Lower lobe of right lung (tissue), 2 donors: ENCODE results near the gene PCED1B. TPM values are rescaled to one million over a fixed set of nuclear protein-coding genes. Genes with fewer than 3 reads are reported as not detected.

Experiments used
- ATAC-seq, 2 donors: fragments of 200-7000 bp; cut with Tn5 transposase; one replicate each; pipeline ENCODE4 v1.9.1; 2020 to 2022; ENCODE audit warnings: mild to moderate bottlenecking in 2 of 2, moderate library complexity in 2 of 2
- DNase-seq: peaks from one replicate; pipeline ENCODE4 v3.0.0-alpha.2; 2020
- H3K27ac ChIP-seq: fragments of 200-600 bp; one replicate; pipeline ENCODE4 v1.8.0; 2022
- H3K27me3 ChIP-seq: fragments of 200-600 bp; one replicate; pipeline ENCODE4 v1.8.0; 2022; ENCODE audit warnings: low read depth
- H3K36me3 ChIP-seq: fragments of 200-600 bp; one replicate; pipeline ENCODE4 v1.8.0; 2022; ENCODE audit warnings: mild to moderate bottlenecking
- H3K4me1 ChIP-seq: fragments of 200-600 bp; one replicate; pipeline ENCODE4 v1.8.0; 2022
- H3K4me3 ChIP-seq: fragments of 200-600 bp; one replicate; pipeline ENCODE4 v1.8.0; 2022; ENCODE audit warnings: mild to moderate bottlenecking
- H3K9me3 ChIP-seq: fragments of 200-600 bp; one replicate; pipeline ENCODE4 v1.8.0; 2022
- intact Hi-C: fragments of 100-400 bp; cut with DNase I; formaldehyde crosslinking; loops from one replicate; pipeline ENCODE4 v1.11.0; 2022
- total RNA-seq: library from RNA; stranded (reverse); fragmentation: NEBNext Ultra II Directional; extraction: Animal tissue kit (Norgen Biotek cat#: 25700); gene quantifications from one replicate; pipeline ENCODE4 v1.2.1, GENCODE V29; 2021
- TF ChIP-seq, protein P1 (sequence below): fragments of 200-600 bp; IDR thresholded peaks from one replicate; pipeline ENCODE4 v1.8.0; 2022; ENCODE audit warnings: antibody characterized with exemption, mild to moderate bottlenecking
- donor health status: DM: no; HTN: yes; CAD: no; lungs with severe emphysema.

PCED1B gene
- total RNA-seq, 1 donor from 2014 or later: 13.4 TPM

- Histone ChIP-seq H3K4me3 (no peak overlapping the region), H3K4me1 (no peaks in the 10 kb centered on the region), H3K36me3 (no peaks in the 10 kb centered on the region), H3K27ac (no peak overlapping the region), H3K9me3 (no peaks in the 10 kb centered on the region), H3K27me3 (no peaks in the 10 kb centered on the region)
- ATAC-seq (no peak), DNase-seq (no peak)
- TF ChIP-seq, protein P1, sequence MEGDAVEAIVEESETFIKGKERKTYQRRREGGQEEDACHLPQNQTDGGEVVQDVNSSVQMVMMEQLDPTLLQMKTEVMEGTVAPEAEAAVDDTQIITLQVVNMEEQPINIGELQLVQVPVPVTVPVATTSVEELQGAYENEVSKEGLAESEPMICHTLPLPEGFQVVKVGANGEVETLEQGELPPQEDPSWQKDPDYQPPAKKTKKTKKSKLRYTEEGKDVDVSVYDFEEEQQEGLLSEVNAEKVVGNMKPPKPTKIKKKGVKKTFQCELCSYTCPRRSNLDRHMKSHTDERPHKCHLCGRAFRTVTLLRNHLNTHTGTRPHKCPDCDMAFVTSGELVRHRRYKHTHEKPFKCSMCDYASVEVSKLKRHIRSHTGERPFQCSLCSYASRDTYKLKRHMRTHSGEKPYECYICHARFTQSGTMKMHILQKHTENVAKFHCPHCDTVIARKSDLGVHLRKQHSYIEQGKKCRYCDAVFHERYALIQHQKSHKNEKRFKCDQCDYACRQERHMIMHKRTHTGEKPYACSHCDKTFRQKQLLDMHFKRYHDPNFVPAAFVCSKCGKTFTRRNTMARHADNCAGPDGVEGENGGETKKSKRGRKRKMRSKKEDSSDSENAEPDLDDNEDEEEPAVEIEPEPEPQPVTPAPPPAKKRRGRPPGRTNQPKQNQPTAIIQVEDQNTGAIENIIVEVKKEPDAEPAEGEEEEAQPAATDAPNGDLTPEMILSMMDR: no peak
- intact Hi-C loops: no loop called here
Measured at GRCh38 chr12:47270782-47271664, 191.6 kb downstream of the PCED1B start.

GRCh38 chr12:47271800-47272239, 192.4 kb downstream of the PCED1B start:
- no peak for ATAC-seq
- intact Hi-C loops: no loop called here
- H3K27ac ChIP-seq: no peak overlapping the region

DNA sequence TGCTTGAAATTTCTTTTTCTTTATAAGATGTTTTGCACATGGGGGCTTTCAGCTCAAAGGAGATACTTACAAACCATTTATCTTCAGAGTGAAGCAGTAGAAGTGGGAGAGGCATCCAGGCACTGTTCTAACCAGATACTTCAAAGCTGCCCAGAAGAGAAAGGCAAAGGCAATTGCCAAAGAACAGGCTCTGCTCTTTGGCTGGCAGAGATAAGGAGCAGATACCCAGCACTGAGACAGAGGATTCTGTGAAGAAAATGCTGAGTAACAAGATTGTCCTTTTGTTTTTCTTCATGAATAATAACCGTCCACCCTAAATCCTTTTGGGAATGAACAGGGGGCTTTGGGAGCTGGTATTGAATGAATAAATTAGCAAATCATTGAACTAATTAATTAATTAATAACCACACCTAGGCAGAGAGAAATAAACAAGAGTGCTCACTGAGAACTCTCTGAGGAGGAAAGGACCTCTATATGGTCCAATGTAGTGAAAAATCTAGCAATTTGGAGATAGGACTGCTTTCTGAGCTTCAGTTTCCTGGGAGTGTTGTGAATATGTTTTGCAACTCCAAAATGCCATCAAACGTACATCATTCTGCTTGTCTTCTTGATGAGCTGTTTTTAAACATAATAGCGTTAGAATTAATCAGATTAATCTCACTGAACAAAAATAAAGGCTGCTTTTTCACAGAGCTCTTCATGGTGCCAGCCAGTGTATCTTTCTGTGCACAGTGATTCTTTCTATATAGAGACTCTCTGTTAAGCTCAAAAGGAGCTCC, 193.2 kb downstream of the PCED1B start:
- Histone ChIP-seq H3K27me3 (no peaks in the 10 kb centered on the region), H3K4me3 (no peak overlapping the region), H3K9me3 (no peaks in the 10 kb centered on the region), H3K36me3 (no peaks in the 10 kb centered on the region), H3K4me1 (peaks cover 16% of the 10 kb centered on the region), H3K27ac (no peak overlapping the region)
- intact Hi-C loops: no loop called here
- TF ChIP-seq, protein P1: no peak
- ATAC-seq (no peak), DNase-seq (no peak)

More at GRCh38 chr12:47271800-47272239, 192.4 kb downstream of the PCED1B start:
- no peak overlapping the region for H3K4me3 ChIP-seq
- no peak for DNase-seq
- H3K36me3 ChIP-seq: no peaks in the 10 kb centered on the region
- H3K4me1 ChIP-seq: peaks cover 8% of the 10 kb centered on the region
- no peaks in the 10 kb centered on the region for H3K27me3 ChIP-seq
- TF ChIP-seq, protein P1: no peak
- H3K9me3 ChIP-seq: no peaks in the 10 kb centered on the region

- intact Hi-C loops: no loop called here
- Histone ChIP-seq H3K36me3 (no peaks in the 10 kb centered on the region), H3K27me3 (no peaks in the 10 kb centered on the region), H3K9me3 (no peaks in the 10 kb centered on the region), H3K4me3 (no peak overlapping the region), H3K27ac (no peak overlapping the region), H3K4me1 (peaks cover 22% of the 10 kb centered on the region)
- ATAC-seq: no peak
- no peak for DNase-seq
- TF ChIP-seq, protein P1: no peak
Measured at GRCh38 chr12:47273191-47273626, 193.8 kb downstream of the PCED1B start.

DNA sequence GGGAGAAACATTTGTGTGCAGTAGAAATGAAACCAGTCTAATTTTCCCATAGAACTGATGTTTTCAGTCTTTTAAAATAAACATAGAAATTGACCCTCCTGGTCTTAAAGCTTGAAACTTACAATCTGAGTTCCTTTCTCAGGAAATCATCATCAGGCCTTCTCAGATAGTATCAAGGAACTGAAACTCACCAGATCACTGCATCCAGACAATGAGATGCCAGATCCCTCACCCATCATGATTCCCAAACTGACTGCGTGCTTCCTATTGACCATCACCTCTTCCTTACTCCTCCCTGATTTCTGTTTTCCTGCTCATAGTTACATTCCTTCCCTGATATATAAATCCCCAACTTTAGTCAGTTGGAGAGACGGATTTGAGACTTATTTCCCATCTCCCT, 195.3 kb downstream of the PCED1B start:
- Histone ChIP-seq H3K9me3 (no peaks in the 10 kb centered on the region), H3K36me3 (no peaks in the 10 kb centered on the region), H3K4me1 (peaks cover 23% of the 10 kb centered on the region), H3K27ac (no peak overlapping the region), H3K27me3 (no peaks in the 10 kb centered on the region), H3K4me3 (no peak overlapping the region)
- TF ChIP-seq, protein P1: no peak
- intact Hi-C loops: no loop called here
- ATAC-seq (no peak), DNase-seq (no peak)
